GM18909 (cell line): ENCODE data around the gene GPBP1.
"Not testable (repeated sequence)": the region's sequence is repeated elsewhere in the genome, so short reads cannot be mapped to it uniquely, and the experiment has no call there.

Experiments used
- ATAC-seq: cut with Tn5 transposase; IDR thresholded peaks from one replicate; pipeline ENCODE4 v1.9.1; 2021; ENCODE audit warnings: mild to moderate bottlenecking; ENCODE audit not compliant: unreplicated experiment, poor library complexity

Gene GPBP1, protein sequence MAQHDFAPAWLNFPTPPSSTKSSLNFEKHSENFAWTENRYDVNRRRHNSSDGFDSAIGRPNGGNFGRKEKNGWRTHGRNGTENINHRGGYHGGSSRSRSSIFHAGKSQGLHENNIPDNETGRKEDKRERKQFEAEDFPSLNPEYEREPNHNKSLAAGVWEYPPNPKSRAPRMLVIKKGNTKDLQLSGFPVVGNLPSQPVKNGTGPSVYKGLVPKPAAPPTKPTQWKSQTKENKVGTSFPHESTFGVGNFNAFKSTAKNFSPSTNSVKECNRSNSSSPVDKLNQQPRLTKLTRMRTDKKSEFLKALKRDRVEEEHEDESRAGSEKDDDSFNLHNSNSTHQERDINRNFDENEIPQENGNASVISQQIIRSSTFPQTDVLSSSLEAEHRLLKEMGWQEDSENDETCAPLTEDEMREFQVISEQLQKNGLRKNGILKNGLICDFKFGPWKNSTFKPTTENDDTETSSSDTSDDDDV

DNA sequence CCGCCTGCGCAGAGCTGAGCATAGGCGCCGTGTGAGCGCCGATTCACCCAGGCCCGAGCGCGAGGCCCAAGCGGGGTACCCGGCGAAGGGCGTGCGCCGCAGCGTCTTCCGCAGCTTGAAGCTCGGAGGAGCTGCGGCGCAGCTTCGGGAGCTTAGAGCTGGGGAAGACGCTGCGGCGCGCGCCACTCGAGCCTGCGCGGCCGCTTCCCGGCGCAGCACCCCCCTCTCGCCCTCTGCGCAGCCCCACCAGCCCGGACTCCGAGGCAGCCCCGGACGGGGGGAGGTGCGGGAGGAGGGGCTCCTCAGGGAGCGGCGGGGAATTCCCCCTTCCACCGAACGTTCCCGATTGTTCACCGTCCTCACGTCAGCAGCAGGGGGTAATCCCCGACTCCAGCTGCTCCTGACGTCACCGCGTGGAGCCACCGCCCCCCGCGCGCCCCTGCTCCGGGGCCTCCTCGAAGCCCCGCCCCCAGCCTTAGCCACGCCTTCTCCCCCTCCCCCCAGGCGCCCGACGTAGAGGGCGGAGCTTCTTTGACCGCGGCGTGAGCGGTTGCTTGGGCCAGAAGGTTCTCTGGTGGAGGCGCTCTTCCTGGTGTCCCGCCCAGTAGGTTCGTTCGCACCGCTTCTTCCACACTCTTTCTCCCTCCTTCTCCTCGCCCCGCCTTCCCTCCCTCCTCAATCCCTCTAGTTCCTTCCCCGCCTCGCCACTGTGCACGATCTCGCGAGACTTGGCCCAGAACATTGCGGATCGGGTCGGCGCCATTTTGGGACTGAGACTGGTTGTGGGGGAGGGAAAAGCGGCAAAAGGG, at the start of gene GPBP1:
Gene GPBP1 (plus strand): TSS at position 741 of the 809 bp plus-strand sequence. CDS start 40,072 bp downstream, outside the sequence.
- ATAC-seq: peak; percentile 73

DNA sequence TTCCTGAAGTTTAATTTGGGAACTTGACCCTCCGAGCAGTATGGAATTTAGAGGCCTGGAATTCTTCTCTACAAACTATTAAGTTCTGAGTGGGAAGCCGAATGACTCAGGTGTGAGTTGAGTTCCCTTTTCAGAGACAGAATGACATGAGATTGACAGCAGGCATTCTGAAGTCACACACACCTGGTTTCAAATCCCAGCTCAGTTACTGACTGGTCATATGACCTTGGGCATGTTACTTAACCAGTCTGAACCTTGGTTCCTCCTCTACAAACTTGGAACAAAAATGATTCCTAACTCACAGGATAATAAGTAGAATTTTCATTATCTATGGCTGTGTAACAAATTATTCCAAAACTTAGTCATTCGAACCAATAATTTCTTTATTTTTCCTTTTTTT, 45.5 kb upstream of the GPBP1 start:
- ATAC-seq: no peak

DNA sequence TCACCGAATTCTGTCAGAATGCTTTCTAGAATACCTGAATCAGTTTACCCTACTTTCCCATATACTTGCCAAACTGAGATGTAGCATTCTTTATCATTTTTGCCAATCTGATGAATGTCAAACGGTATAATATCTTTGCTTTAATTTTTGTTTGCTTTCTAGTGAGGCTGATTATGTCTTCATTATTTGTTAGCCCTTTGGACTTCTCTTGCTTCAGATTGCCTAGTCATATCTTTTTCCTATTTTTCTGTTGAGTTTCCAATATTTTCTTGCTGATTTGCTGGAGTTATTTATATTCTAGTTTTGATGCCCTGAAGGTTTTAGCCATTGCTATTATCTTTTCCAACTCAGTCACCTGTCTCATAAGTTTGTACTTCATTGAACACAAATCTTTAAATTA, 40.3 kb upstream of the GPBP1 start:
- ATAC-seq: no peak

DNA sequence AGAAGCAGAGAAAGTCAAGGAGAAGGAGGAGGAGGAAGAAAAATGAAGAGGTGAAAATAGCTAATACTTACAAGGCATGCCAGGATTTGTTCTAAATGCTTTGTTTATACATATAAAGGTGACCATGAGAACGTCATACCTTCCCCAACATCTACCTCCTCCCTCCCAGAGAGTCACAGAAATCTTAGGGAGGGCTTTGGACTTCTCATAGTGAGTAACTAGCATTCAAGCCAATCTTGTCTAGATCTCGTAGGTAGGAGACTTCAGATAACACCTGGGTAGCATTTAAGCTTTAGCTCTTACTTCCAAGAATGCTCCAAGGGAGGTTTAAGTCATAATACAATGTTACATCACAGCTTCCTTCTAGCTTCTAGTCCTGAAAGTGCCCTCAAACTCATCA, 36.5 kb upstream of the GPBP1 start:
- no peak for ATAC-seq

DNA sequence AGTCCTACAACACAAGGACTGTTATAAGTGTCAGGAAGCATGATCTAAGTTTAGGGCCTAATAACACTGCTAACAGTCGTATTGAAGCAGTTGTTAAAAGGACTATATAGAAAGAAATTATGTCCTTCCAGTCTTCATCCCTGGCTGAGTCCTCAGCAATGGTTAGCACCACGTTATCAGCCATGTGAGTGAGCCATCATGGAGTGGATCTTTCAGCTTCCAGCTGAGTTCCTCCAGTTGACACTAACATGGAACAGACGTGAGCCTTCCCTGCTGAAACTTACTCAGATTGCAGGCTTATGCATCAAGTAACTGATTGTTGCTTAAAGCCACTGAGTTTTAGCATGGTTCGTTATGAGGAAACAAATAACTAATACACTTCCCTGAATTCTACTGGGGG, 21.5 kb upstream of the GPBP1 start:
- no peak for ATAC-seq

DNA sequence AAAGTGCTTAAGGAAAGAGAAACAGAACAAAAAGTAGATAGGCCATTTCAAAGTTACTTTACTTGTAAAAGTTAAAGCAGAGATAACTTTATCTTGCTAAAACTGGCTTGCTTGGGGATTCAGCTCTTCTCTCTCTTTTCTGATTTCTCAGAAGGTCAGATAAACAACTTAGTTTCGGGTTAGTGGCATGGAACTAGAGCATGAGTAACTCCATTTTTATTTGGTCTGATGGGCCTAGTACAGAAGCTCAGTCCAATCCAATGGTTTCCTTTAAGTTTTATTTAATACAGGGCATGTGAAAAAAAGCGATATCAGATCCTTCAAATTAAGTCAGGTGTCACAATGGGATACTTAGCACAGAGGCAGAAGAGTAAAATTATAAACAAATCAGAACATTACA, 18.8 kb upstream of the GPBP1 start:
- no peak for ATAC-seq

DNA sequence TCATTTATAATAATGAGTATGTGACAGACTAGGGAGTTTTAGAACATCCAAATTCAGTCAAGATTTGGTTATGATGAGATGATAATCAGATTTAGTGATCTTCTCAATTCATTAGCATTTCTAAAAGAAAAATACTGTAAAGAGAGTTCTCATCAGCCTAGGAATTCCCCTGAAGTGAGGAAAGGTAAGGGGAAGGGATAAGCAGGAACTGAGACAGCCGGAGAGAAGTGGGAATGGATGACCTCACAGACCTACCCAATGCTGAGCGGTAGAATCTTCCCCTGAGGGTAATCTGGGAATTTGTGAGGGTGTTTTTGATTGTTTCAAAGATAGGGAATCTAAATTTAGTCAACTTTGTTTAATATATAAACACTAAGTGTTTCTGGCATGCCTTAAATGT, 16.7 kb upstream of the GPBP1 start:
- no peak for ATAC-seq

DNA sequence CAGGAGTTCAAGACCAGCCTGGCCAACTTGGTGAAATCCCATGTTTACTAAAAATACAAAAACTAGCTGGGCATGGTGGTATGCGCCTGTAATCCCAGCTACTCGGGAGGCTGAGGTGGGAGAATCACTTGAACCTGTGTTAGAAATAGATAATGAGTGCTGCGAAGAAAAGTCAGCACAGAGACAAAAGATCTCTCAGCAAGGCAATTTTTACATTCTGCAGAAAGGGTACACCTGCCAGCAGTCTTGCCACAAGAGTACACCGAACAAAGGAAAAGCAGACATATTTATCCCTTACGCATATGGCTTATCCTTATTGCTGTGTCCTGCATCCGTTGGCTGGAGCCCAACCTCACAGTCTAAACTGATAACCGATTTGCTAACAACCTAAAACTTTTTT, 16.2 kb upstream of the GPBP1 start:
- no peak for ATAC-seq

DNA sequence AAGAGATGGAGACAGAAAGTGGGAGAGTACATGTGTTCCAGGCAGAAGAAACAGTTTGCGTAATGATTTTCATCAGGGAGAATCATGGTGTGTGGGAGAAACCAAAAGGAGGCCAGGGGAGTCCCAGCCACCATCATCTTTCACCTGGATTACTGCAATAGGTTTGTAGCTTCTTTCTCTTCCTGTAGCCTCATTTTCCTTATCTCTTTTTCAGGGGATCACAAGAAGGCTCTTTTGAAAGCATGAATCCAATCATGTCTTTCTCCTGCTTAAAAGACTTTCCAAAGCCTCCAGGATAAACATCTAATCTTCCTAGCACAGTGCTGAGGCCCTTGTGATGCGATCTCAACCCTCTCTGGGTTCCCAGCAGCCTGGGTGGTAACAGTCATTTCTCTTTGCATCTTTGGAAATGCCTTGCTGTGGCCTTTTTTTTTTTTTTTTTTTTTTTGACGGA, 10.3 kb upstream of the GPBP1 start:
- ATAC-seq: no peak

DNA sequence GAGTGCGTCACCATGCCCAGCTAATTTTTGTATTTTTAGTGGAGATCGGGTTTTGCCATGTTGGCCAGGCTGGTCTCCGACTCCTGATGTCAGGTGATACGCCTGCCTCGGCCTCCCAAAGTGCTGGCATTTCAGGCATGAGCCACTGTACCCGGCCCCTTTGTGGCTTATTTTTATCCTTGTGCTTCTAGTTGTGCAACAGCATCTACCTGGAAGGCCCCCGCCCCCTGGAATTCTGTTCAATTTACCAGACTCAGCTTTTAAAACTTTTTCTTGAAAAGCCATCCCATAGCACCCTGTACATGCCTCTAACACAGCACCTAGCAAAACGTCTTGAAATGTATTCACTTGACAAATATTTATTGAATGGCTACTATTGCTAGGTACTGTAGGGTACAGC, 9.7 kb upstream of the GPBP1 start:
- ATAC-seq: no peak

DNA sequence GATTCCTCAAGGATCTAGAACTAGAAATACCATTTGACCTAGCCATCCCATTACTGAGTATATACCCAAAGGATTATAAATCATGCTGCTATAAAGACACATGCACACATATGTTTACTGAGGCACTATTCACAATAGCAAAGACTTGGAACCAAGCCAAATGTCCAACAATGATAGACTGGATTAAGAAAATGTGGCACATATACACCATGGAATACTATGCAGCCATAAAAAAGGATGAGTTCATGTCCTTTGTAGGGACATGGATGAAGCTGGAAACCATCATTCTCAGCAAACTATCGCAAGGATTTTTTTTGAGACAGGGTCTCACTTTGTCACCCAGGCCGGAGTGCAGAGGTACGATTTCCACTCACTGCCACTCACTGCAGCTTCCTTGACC, 8.7 kb upstream of the GPBP1 start:
- ATAC-seq: not testable (repeated sequence)

DNA sequence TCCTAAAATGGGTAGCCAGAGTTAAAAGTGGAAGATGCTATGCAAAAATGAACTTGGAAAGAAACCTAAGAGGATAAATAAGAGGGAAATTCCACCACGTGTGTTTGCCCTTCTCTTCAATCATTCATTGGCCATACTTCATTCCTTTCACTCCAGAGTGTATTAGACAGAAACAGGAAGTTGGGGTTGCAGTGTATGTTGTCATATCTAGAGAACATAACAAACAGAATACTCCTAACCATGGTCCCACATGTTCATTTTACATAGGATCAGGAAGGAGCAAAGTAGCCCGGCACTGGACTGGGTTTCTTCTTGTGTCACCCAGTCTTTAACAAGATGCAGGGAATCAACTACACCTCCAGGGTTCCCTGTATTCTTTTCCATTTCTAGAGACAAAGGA, 7.6 kb upstream of the GPBP1 start:
- no peak for ATAC-seq

DNA sequence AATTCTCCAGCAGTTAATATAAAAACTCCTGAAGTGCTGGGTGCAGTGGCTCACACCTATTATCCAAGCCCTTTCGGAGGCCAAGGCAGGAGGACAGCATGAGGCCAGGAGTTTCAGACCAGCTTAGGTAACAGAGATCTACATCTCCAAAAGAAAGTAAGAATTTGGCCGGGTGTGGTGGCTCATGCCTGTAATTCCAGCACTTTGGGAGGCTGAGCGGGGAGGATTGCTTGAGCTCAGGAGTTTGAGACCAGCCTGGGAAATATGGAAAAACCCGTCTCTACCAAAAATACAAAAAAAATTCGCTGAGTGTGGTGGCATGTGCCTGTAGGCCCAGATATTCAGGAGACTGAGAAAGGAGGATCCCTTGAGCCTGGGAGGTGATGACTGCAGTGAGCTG, 6.7 kb upstream of the GPBP1 start:
- ATAC-seq: no peak

DNA sequence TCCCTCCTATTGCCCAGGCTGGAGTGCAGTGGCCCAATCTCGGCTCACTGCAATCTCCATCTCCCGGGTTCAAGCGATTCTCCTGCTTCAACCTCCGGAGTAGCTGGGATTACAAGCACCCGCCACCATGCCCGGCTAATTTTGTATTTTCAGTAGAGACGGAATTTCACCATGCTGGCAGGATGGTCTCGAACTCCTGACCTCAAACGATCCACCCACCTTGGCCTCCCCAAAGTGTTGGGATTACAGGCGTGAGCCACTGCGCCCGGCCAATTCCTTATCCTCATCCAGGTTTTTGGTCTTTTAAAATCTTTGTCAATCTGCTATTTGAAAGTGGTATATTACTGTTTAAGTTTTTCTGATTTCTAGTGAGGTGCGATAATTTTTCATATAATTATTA, 3.7 kb upstream of the GPBP1 start:
- ATAC-seq: not testable (repeated sequence)

DNA sequence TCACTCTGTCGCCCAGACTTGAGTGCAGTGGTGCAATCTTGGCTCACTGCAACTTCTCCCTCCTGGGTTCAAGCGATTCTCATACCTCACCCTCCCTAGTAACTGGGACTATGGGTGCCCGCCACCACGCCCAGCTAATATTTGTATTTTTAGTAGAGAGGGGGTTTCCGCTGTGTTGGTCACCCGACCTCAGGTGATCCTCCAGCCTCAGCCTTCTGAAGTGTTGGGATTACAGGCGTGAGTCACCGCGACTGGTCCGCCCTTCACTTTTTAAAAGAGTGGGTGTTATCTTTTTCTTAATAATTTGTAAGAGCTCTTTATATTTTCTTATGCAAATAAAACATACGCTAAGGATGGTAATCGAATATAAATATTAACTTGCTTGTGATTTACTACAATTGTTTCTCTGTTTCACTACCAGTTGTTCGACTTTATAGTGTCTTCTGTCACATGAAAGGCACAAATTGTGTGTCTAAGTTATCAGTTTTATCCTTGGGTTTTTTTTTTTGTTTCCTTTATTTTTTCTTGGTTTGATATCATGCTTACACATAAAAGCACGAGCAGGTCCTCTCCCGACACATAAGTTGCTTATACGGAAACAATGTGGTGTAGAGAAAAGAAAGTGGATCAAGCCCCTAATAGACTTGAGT, 1.9 kb upstream of the GPBP1 start:
- no peak for ATAC-seq

DNA sequence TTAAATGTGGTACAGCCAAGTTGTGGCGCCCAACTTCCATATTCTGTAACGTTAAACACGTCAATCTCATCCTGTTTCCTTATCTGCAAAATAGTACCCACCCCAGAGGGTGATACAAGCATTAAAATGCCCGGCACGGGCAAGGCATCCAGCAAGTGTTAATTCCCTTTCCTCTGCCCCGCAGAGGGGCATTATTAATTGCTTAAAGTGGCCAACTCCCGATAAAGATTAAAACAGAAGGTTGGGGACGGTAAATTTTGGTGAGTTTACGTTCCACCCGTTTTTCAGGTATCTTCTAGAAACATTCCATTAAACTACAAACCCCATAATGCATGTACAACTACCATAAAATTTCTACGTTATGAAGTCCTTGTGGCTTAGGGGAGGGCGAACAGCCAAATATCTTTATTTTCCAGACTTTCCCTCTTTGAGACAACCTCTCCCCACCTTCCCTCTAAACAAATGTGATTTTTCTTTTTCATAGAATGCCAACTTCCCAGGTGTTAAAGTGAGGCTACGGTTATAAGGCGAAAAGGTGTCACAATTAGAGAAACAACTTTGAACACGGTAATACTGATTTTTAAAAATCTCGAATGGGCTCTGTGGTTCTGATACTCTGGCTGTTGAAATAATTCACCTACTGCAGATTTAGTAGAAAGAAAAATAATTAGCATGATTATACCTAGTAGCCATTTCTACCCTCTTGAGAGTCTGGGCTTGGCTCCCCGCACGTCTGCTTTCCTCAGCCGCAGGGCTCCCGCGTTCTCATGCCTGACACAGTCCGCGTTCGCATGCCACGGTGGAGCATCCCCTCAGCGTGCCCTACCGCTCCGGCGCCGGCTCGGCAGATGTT, 1.2 kb upstream of the GPBP1 start:
- ATAC-seq: no peak

DNA sequence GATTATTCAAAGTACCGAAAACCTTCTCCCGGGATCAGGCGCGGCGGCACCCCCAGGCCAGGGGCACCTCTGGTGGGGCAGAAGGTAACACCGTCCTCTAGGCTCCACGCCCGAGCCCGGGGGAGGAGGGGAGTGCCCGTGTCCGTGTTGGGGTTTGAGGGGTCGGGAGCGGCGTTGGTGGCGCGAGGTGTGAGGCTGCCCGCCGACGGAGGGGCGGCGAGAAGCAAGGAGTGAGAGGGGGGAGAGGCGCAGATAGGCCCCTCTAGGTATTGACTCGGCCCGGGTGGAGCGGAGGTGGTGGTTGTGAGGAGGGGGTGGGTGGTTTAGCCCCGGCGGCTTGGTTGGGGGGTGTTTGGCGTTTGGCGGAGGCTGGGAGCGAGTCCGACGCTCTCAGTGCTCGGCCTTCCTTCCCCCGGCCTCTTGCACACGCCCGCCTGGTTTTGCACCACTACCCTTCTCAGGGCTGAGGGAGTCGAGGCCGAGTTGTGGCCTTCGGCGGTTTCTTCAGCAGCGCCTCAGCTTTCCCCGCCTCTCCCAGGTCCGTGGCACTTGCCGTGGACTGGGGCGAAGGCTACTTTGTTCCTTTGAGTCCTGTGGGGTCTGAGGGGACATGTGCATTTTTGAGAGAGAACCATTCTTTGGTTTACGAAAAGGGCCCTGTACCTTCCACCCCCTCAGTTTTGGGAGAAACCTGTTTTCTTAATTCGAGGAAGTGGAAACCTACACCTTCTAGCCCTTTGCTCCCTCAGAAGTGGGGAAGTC, 450 bp downstream of the GPBP1 start:
- peak; percentile 5 for ATAC-seq

DNA sequence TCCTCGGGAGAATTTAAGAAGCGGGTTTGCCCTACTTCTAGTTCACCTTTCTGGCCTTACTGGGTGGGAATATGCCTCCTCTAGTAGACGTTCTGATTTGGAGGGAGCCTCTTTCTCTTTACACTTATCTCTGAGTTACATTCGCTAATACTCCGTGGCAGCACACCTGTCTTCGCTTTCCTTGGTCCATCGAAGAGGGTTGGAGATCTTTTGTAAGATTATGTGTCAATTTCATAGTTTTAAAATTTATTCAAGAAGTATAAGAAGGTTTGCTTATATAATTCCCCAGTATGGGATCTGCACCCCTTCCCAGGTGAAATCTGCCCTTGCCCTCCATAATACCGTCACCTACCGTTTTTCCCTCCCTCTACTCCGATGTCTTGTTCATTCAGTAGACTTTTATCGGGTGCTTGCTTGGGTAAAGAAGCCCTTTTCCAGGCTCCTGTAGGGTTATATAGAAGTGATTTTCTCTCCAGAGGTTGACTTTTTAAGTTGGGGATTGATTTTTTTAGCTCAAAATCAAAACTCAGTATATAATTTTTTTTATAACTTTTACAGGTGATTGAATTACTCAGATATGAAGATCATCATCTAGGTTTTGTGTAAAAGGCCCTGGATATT, 1.1 kb downstream of the GPBP1 start:
- no peak for ATAC-seq
